ENCODE measurements around the gene TBC1D12.

Gene TBC1D12

GRCh38 chr10:94500063-94500462, 97.7 kb downstream of the TBC1D12 start:
- TF ChIP-seq CTCF (IDR thresholded peaks at IDR 0.05; ENCODE audit: low read depth, low read length, poor library complexity, severe bottlenecking) = peak; percentile 67
- TF ChIP-seq EZH2phosphoT487 (IDR thresholded peaks at IDR 0.05; ENCODE audit: borderline replicate concordance, low read length) = no peak
- Histone ChIP-seq H3K9me3 (ENCODE audit: control insufficient read depth, insufficient read depth, low read length) (no peaks in the 10 kb centered on the region), H3K4me2 (ENCODE audit: low read length) (peak overlapping the region; percentile 48; the same call in 1 of the 2 replicates), H4K20me1 (ENCODE audit: control insufficient read depth, insufficient read depth, low read depth, low read length) (no peaks in the 10 kb centered on the region), H3K27ac (ENCODE audit: low read depth, low read length) (peak overlapping the region; percentile 22; the same call in 1 of the 2 replicates), H3K4me3 (ENCODE audit: low read length) (no peak overlapping the region), H3F3A (ENCODE audit: control insufficient read depth, insufficient read depth) (peaks cover 26% of the 10 kb centered on the region), H3K9me2 (replicated peaks; ENCODE audit: control insufficient read depth, low read length) (no peaks in the 10 kb centered on the region), H3K36me3 (ENCODE audit: control insufficient read depth, low read length) (peaks cover 3% of the 10 kb centered on the region; the same call in 1 of the 2 replicates), H3K79me2 (ENCODE audit: control insufficient read depth, low read length) (peaks cover 20% of the 10 kb centered on the region), H3K4me1 (ENCODE audit: control insufficient read depth, low read length) (peaks cover 48% of the 10 kb centered on the region), H3K27me3 (ENCODE audit: control insufficient read depth, low read length) (no peaks in the 10 kb centered on the region)

- no peaks in the 10 kb centered on the region for H3K9me3 ChIP-seq (ENCODE audit: control insufficient read depth, insufficient read depth, low read length)
- H3K36me3 ChIP-seq (ENCODE audit: control insufficient read depth, low read length) = no peaks in the 10 kb centered on the region
- H3K27ac ChIP-seq (ENCODE audit: low read depth, low read length) = no peak overlapping the region
- H3K79me2 ChIP-seq (ENCODE audit: control insufficient read depth, low read length) = no peaks in the 10 kb centered on the region
- no peaks in the 10 kb centered on the region for H3K27me3 ChIP-seq (ENCODE audit: control insufficient read depth, low read length)
- no peaks in the 10 kb centered on the region for H4K20me1 ChIP-seq (ENCODE audit: control insufficient read depth, insufficient read depth, low read depth, low read length)
- no peak overlapping the region for H3K4me2 ChIP-seq (ENCODE audit: low read length)
- H3K4me1 ChIP-seq (ENCODE audit: control insufficient read depth, low read length) = no peaks in the 10 kb centered on the region
- no peaks in the 10 kb centered on the region for H3K9me2 ChIP-seq (replicated peaks; ENCODE audit: control insufficient read depth, low read length)
- no peak for TF ChIP-seq EZH2phosphoT487 (IDR thresholded peaks at IDR 0.05; ENCODE audit: borderline replicate concordance, low read length)
- TF ChIP-seq CTCF (IDR thresholded peaks at IDR 0.05; ENCODE audit: low read depth, low read length, poor library complexity, severe bottlenecking) = no peak
- H3K4me3 ChIP-seq (ENCODE audit: low read length) = no peak overlapping the region
- H3F3A ChIP-seq (ENCODE audit: control insufficient read depth, insufficient read depth) = peaks cover 4% of the 10 kb centered on the region; the same call in 1 of the 2 replicates
Measured at GRCh38 chr10:94521276-94522250, 119.2 kb downstream of the TBC1D12 start.

- Histone ChIP-seq H4K20me1 (ENCODE audit: control insufficient read depth, insufficient read depth, low read depth, low read length) (no peaks in the 10 kb centered on the region), H3K27me3 (ENCODE audit: control insufficient read depth, low read length) (no peaks in the 10 kb centered on the region), H3K79me2 (ENCODE audit: control insufficient read depth, low read length) (no peaks in the 10 kb centered on the region), H3K27ac (ENCODE audit: low read depth, low read length) (no peak overlapping the region), H3K4me2 (ENCODE audit: low read length) (no peak overlapping the region), H3K9me3 (ENCODE audit: control insufficient read depth, insufficient read depth, low read length) (no peaks in the 10 kb centered on the region), H3K4me3 (ENCODE audit: low read length) (no peak overlapping the region), H3K4me1 (ENCODE audit: control insufficient read depth, low read length) (no peaks in the 10 kb centered on the region), H3K36me3 (ENCODE audit: control insufficient read depth, low read length) (no peaks in the 10 kb centered on the region), H3F3A (ENCODE audit: control insufficient read depth, insufficient read depth) (peaks cover 4% of the 10 kb centered on the region; the same call in 1 of the 2 replicates), H3K9me2 (replicated peaks; ENCODE audit: control insufficient read depth, low read length) (no peaks in the 10 kb centered on the region)
- TF ChIP-seq CTCF (IDR thresholded peaks at IDR 0.05; ENCODE audit: low read depth, low read length, poor library complexity, severe bottlenecking) (no peak), EZH2phosphoT487 (IDR thresholded peaks at IDR 0.05; ENCODE audit: borderline replicate concordance, low read length) (no peak)
Measured at GRCh38 chr10:94524146-94524545, 121.8 kb downstream of the TBC1D12 start.
